IPS DF 4.7 (cell line): ENCODE results near the gene SPTY2D1.
A peak's percentile ranks its signal among the peaks of the same experiment; 100 is the strongest.
"Not testable (repeated sequence)": the region's sequence is repeated elsewhere in the genome, so short reads cannot be mapped to it uniquely, and the experiment has no call there.

Experiments used
- DNase-seq: peaks from one replicate; pipeline ENCODE4 v3.0.0-alpha.2; 2013; ENCODE audit warnings: low spot score; ENCODE audit errors: extremely low read depth

The SPTY2D1 gene, protein sequence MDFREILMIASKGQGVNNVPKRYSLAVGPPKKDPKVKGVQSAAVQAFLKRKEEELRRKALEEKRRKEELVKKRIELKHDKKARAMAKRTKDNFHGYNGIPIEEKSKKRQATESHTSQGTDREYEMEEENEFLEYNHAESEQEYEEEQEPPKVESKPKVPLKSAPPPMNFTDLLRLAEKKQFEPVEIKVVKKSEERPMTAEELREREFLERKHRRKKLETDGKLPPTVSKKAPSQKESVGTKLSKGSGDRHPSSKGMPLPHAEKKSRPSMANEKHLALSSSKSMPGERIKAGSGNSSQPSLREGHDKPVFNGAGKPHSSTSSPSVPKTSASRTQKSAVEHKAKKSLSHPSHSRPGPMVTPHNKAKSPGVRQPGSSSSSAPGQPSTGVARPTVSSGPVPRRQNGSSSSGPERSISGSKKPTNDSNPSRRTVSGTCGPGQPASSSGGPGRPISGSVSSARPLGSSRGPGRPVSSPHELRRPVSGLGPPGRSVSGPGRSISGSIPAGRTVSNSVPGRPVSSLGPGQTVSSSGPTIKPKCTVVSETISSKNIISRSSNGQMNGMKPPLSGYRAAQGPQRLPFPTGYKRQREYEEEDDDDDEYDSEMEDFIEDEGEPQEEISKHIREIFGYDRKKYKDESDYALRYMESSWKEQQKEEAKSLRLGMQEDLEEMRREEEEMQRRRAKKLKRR

DNA sequence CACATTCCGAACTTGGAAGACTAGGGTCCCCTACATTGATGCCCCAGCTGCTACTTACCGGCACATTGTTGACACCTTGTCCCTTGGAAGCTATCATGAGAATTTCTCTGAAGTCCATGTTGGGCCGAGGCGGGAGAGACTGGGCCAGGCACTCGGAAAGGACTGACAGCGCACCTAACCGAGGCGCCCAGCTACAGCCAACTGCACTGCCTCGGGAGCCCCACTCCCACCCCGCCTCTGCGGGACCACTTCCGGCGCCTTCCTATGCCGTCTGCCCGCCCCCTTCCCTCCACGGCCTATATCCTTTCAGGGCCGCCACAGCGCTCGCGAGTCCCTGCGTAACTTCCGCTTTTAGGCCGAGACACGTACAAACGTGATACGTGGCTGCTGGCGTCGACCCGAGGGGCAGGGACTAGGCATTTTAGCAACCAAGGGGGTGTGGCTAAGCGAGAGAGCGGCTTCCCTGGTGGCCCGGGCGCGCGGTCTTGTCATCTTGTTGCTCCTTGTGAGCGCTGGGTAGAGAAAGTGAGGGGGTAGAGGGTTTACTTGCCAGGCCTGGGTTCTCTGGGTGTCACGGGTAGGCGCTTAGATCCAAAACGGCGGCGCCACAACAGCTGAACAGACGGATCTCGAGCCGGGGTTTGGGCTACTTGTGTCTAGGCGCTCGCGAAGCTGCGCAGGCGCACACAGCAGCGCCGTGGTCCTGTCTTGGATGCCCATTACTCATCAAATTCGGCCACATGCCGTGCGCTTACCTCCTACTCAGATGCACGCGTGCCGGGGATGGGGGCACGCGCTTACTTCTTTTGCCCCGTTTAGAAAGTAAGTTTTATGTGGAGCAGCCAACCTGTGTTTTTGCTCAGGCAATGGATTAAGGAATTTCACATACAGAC lies at the start of gene SPTY2D1:
TSS of gene SPTY2D1 (minus strand) at position 203 of the 893 bp plus-strand sequence. CDS start at position 118, 85 bp downstream.
- peak; percentile 83 for DNase-seq

DNA sequence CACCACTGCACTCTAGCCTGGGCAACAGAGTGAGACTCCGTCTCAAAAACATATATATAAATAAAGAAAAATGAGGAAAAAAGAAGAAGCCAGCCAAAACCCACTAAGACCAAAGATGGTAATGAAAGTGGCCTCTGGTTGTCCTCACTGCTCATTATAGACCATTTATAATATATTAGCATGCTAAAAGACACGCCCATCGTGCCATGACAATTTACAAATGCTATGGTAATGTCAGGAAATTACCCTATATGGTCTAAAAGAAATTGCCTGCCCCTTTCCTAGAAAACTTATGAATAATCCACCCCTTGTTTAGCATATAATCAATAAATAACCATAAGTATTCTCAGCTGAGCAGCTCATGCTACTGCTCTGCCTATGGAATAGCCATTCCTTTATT lies 48.3 kb upstream of the SPTY2D1 start:
- no peak for DNase-seq

DNA sequence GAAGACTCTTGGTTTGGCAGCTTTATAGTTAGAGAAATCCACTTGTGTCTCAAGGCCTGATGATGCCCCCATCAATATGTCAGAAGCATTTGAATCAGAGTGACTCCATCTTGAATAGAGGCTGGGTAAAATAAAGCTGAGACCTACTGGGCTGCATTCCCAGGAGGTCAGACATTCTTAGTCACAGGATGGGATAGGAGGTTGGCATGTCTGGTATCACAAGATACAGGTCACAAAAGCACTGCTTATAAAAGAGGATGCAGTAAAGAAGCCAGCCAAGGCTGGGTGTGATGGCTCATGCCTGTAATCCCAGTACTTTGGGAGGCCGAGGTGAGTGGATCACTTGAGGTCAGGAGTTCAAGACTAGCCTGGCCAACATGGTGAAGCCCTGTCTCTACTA lies 47.8 kb upstream of the SPTY2D1 start:
- not testable (repeated sequence) for DNase-seq

DNA sequence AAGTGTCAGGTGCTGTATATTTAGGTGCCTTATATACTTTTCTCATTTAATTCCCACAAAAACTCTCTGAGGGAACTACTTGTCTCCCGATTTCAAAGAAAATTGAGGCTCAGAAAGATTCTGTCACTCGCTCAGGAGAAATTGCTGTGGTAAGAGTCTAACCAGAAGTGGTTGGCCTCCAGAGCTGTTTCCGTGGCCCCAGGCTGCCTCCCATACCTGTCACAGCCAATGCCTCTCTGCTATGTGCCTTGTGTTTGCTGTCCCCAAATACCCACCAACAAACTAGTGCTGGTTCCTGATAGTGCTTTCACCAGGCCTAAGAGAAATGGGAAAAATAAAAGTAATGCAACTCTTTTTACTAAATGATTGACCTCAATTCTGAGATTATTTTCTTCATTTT lies 43.4 kb upstream of the SPTY2D1 start:
- DNase-seq = no peak

DNA sequence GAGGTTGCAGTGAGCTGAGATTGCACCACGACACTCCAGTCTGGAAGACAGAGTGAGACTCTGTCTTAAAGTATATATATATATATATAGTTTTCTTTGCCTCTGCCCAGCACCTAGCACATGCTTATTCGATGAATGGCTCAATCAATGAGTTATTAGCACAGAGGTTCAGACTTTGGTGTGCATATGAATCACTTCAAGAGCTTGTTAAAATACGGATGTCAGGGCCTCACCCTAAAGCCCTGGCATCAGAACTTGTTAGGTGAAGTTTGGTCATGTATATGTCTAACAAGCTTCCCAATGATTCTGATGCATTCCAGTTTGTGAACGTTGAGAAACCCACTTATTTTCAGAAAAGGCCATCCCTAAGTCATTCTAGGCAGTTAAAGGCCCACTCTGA lies 42.7 kb upstream of the SPTY2D1 start:
- DNase-seq = no peak

DNA sequence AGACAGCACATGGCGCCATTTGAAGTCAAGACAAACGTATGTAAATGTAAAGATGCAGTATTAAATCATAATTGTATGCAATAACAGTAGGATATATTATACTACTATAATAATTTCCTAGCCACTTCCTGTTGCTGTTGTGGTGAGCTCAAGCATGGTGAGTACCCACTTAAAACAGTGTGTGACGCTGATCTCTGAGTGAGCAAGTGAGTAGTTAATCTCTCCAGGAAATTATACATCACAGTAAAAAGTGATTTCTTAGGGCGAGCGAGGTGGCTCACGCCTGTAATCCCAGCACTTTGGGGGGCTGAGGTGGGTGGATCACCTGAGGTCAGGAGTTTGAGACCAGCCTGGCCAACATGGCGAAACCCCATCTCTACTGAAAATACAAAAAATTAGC lies 38.1 kb upstream of the SPTY2D1 start:
- not testable (repeated sequence) for DNase-seq

DNA sequence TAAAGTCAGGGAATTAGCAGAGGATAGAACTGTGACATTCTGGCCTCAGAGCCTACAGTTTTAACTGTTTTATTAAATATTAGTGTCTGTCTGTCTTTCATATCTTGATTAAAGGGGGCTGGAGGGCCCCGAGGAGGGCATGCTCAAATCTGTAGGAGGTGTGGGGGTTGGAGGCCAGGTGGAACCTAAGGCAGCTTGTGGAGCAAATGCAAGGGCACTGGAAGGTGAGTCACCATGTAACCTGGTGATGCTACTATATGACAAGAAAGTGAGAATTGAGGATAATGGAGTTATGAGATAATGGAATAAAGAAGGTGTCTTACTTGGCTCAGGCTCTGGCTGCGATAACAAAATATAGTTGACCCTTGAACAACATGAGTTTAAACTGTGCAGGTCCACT lies 37.1 kb upstream of the SPTY2D1 start:
- DNase-seq = no peak

DNA sequence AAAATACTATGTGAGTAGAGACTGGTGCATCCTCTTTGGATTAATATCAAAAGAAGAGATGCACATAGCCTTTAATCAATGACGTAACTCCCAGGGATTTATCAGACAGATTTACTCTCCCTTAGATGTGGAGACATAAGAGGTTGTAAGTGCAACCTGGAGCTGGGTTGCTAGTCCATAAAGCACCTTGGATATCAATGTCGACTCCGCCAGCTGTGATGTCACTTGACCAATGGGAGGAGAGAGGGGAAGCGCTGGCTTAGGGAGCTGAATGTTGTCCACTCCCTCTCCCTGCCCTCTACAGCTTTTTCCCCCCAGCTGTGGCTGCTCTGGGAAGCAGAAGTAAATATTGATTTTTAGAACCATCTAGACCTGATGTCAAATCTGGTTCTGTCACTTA lies 35.6 kb upstream of the SPTY2D1 start:
- DNase-seq = no peak

DNA sequence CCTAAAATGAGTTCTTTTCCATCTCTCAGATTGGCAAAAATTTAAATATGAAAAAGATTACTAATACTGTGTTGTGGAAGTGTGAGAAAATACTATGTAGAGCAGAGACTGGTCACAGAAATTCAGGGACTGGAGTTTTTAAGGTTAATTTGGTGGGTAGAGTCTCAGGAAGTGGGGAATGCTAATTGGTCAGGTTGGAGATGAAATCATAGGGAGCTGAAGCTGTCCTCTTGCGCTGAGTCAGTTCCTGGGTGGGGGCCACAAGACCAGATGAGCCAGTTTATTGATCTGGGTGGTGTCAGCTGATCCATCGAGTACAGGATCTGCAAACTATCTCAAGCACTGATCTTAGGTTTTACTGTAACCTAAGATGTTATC lies 35.1 kb upstream of the SPTY2D1 start:
- no peak for DNase-seq

DNA sequence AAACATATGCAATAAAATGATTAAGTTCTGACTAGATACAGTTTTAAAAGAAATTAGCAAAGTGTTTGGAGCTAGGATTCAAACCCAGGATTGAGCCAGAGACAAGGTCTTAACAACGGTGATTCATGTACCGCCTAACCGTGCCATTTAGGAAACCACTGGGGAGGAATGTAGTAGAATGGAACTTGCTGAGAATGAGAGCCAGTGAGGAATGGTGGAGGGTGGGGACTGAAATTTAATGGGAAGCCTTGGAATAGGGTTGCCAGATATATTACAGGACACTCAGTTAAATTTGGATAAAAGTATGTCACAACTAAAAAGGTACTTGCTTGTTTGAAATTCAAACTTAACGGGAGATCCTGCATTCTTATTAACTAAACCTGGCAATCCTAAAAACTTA lies 34.0 kb upstream of the SPTY2D1 start:
- DNase-seq = no peak

DNA sequence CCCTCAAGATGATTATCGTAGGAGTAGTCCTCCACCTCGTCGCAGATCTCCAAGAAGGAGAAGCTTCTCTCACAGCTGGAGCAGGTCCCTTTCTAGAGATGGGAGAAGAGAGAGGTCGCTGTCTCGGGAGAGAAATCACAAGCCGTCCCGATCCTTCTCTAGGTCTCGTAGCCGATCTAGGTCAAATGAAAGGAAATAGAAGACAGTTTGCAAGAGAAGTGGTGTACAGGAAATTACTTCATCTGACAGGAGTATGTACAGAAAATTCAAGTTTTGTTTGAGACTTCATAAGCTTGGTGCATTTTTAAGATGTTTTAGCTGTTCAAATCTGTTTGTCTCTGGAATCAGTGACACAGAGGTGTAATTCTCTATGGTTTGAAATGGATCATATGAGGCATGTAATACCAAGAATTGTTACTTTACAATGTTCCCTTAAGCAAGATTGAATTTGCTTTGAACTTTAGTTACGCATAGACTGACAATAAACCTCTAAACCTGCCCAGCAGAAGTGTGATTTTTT lies 31.3 kb upstream of the SPTY2D1 start:
- not testable (repeated sequence) for DNase-seq

DNA sequence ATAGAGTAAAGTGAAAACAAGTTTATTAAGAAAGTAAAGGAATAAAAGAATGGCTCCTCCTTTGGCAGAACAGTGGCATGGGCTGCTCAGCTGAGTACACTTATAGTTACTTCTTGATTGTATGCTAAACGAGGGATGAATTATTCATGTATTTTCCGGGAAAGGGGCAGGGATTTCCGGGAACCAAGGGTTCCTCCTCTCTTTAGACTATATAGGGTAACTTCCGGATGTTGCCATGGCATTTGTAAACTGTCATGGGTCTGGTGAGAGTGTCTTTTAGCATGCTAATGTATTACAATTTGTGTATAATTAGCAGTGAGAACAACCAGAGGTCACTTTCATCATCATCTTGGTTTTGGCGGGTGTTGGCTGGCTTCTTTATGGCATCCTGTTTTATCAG lies 23.5 kb upstream of the SPTY2D1 start:
- no peak for DNase-seq

DNA sequence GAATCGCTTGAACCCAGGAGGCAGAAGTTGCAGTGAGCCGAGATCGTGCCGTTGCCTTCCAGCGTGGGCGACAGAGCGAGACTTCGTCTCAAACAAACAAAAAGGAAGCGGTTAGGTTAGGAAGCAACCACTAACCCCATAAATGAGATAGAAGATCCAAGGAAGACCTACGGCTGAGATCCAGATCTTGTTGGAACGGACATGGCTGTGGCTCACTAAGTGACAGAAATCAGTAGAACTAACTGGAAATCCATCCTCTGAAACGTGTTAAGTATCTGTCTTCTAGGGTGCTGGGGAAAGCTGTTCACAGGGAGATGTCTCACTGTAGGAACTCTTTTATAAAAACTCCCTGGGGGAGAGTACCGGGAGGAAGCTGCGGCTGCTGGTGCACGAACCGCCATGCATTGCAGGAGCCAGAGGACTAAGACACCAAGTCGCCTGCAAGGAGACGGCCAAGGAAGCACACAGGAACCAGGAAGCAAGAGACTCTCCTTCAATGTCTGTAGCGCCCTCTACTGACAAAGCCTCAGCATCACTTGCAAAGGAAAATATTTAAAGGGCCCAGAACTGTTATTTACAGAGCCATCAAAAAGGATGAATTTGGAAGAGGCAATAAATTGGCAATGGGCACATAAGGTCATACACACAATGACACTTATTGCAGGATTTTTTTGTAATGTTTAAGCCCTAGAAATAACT lies 16.9 kb upstream of the SPTY2D1 start:
- DNase-seq = peak; percentile 64

DNA sequence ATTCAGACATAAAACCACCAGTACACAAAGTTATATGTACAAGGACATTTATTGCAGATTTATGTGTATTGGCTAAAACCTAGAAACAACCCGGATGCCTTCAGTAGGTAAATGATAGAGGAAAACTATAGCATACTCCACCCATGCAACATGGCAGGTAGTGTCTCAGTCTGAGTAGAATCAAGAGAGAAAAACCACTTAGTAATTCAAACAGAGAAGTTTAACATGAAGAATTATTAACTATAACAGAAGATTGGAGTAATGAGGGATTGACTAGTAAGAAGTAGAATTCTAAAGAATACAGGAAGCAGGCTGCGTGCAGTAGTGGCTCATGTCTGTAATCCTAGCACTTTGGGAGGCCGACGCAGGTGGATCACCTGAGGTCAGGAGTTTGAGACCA lies 16.2 kb upstream of the SPTY2D1 start:
- no peak for DNase-seq

DNA sequence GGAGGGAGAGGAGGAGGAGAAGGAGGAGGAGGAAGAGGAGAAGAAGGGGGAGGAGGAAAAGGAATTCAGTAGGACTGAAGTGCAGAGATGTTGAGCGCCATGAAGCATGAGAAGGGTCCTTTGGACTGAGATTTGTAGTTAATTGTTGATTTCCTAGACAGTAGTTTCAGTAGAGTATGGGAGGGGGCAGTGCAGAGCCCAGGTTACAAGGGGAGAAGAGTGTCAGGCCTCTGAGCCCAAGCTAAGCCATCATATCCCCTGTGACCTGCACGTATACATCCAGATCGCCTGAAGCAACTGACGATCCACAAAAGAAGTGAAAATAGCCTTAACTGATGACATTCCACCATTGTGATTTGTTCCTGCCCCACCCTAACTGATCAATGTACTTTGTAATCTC lies 8.9 kb upstream of the SPTY2D1 start:
- DNase-seq = not testable (repeated sequence)

DNA sequence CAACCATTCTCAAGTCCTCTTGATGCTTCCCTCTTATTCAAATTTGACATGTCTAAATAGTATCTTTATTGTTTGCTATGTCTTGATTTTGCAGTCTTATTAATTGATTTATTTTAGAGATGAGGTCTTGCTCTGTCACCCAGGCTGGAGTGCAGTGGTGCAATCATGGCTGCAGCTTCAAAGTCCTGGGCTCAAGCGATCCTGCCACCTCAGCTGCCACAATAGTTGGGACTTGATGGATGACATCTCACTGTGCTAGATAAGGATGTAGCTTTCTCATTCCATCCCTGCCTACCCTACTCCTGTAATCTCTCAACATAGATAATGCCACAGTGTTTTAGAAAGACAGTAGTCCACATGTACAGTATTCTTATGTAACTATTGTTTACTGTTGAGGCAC lies 7.5 kb upstream of the SPTY2D1 start:
- no peak for DNase-seq

DNA sequence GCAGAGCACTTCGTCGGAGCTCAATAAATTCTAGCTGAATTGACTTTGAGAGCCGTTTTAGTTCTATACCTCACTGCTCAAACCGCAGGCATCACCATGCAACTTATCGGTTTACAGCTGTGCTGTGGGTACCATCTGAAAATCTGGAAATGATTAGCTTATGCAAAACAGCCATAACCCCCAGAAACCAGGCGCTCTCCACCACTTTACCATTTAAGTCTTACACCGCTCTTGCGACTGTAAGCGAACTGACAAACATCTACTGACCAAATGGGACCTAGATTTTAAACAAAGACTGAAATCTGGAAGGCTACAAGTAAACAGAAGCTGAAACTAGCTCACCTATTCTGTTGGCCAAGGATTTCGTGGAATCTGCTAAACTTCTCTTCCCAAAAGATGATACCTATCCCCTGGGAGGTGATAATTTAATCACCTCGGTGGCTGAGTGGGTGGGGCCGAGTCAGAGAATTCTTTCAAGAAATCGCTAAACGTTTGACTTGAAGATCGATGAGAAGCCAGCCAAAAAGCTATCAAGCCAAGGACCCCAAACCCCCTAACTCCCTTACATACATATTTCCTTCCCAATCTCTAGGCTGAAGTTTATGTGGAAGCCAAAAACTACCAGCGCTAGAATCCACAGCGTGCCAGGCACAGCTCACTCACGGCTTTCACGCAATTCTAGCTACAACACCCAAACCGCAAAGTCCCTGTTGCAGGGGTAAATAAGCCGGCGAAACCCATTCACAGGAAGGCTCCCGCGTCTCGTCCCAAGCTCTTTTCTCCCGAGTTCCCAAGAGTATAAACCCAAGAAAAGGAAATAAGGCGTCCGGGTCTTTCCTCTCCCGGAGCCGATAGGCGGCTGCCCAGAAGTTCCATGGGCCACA lies 644 bp downstream of the SPTY2D1 start:
- DNase-seq = no peak

DNA sequence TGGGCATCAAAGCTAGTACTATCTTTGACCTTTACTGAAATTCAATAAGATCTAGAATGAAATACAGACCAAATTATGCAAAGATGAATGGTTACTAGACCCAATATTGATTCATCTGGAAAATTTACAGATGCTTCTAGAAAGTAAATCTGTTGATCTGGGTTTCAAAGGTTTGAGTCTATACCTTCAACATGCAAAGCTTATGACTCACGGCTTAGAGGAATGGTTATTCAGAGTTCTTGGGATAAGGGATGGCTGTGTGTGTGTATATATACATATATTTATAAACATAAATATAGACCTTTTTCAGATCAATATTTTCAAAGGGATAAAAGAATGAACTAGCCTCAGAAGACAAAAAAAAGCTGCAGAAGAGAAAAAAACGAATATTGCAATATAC lies 1.3 kb downstream of the SPTY2D1 start:
- DNase-seq = no peak

DNA sequence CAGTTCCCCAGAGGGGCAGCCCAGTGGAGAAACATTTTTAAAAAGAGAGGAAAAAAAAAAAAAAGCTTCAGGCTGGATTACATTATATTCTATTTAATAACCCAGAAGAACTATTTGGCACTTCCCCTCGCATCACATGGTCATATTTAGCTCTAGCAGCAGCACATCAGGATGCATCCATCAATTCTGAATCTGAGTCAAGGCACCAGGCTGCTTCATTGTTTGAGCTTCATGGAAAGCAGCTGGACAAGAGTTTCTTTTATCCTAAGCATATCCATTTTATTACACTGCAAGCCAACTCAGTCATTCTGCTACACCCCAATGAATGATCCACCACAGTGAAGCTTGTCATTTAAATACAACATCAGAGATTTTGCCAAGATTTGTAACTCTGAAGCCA lies 10.0 kb downstream of the SPTY2D1 start:
- DNase-seq = no peak

DNA sequence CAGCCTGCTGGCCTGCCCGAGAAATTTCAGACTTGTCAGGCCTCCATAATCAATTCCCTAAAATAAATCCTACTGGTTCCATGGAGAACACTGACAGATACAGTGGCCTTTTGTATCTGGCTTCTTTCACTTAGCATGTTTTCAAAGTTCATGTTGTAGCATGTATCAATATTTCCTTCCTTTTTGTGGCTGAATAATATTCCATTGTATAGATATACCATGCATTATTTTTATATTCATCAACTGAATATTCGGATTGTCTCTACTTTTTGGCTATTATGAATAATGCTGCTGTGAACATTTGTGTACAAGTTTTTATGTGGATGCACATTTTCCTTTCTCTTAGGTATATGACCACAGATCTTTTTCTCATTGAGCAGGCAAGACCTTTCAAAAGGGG lies 10.4 kb downstream of the SPTY2D1 start:
- no peak for DNase-seq
